Endodermal cell (in vitro differentiated cells): ENCODE data around the gene GARIN5B. TPM values are rescaled to one million over a fixed set of nuclear protein-coding genes. Genes with fewer than 3 reads are reported as not detected.
"Not testable (repeated sequence)": the region's sequence is repeated elsewhere in the genome, so short reads cannot be mapped to it uniquely, and the experiment has no call there.

Experiments used
- DNase-seq: peaks from one replicate; pipeline ENCODE4 v3.0.0-alpha.2; 2017
- H3K27ac ChIP-seq: 2 replicates; pipeline ENCODE4 v1.5.1; 2013; ENCODE audit warnings: mild to moderate bottlenecking, low read depth, low read length, moderate library complexity
- H3K27me3 ChIP-seq: 2 replicates; pipeline ENCODE4 v1.6.1; 2013; ENCODE audit warnings: mild to moderate bottlenecking, low read length, moderate library complexity; ENCODE audit not compliant: insufficient read depth, control insufficient read depth, poor library complexity, severe bottlenecking
- H3K36me3 ChIP-seq: 2 replicates; pipeline ENCODE4 v1.7.0; 2013; ENCODE audit warnings: mild to moderate bottlenecking, low read length, moderate library complexity; ENCODE audit not compliant: control insufficient read depth, insufficient read depth
- H3K4me1 ChIP-seq: one replicate; pipeline ENCODE4 v1.7.0; 2013; ENCODE audit warnings: low read length; ENCODE audit not compliant: control insufficient read depth, insufficient read depth
- H3K4me3 ChIP-seq: 2 replicates; pipeline ENCODE4 v1.5.1; 2013; ENCODE audit warnings: mild to moderate bottlenecking, low read length, moderate library complexity
- H3K9ac ChIP-seq: 2 replicates; pipeline ENCODE4 v1.6.1; 2013; ENCODE audit warnings: mild to moderate bottlenecking, low read length, moderate library complexity; ENCODE audit not compliant: poor library complexity, severe bottlenecking; ENCODE audit errors: extremely low read depth
- H3K9me3 ChIP-seq: 2 replicates; pipeline ENCODE4 v1.6.1; 2013; ENCODE audit warnings: mild to moderate bottlenecking, low read length, moderate library complexity; ENCODE audit not compliant: control insufficient read depth
- H3K27ac Mint-ChIP-seq: 2 replicates; pipeline ENCODE4 v1.8.0; 2020; ENCODE audit warnings: mixed read lengths
- H3K27me3 Mint-ChIP-seq: 2 replicates; pipeline ENCODE4 v1.8.0; 2021; ENCODE audit warnings: mild to moderate bottlenecking, mixed read lengths; ENCODE audit not compliant: insufficient read depth
- H3K36me3 Mint-ChIP-seq: 2 replicates; pipeline ENCODE4 v1.8.0; 2020; ENCODE audit warnings: low read depth, mixed read lengths
- H3K4me1 Mint-ChIP-seq: 2 replicates; pipeline ENCODE4 v1.8.0; 2020; ENCODE audit warnings: mixed read lengths
- H3K4me3 Mint-ChIP-seq: 2 replicates; pipeline ENCODE4 v1.8.0; 2020; ENCODE audit warnings: mild to moderate bottlenecking, moderate library complexity, mixed read lengths
- H3K9me3 Mint-ChIP-seq: 2 replicates; pipeline ENCODE4 v1.8.0; 2020; ENCODE audit warnings: mild to moderate bottlenecking, mixed read lengths
- WGBS, 2 experiments: methylation state at CpG; one replicate each; pipeline versions ENCODE4 v1.1.5 to v1.1.7; 2013; ENCODE audit warnings: missing lambda C conversion rate in 2 of 2, mixed read lengths in 1 of 2; ENCODE audit not compliant: insufficient coverage in 1 of 2, insufficient read length in 1 of 2; 5-methylcytosine and 5-hydroxymethylcytosine counted together
- total RNA-seq, 2 donors: library from RNA; stranded (reverse); fragmentation: NEBNext Ultra II Directional in 1 of 2; extraction: Animal tissue kit (Norgen Biotek cat#: 25700) in 1 of 2; gene quantifications; 2 replicates in 1 of 2; 3 replicates in 1 of 2; pipeline ENCODE4 v1.2.1, GENCODE V29; 2021
- TF ChIP-seq, protein P1 (sequence below): fragments of 200-600 bp; sonication (generic); conservative IDR thresholded peaks from 2 replicates; pipeline ENCODE4 v1.5.0; 2021; ENCODE audit warnings: antibody characterized with exemption, mild to moderate bottlenecking

Gene GARIN5B
- total RNA-seq, 2 donors from 2014 or later: 0.09 to 0.11 TPM

DNA sequence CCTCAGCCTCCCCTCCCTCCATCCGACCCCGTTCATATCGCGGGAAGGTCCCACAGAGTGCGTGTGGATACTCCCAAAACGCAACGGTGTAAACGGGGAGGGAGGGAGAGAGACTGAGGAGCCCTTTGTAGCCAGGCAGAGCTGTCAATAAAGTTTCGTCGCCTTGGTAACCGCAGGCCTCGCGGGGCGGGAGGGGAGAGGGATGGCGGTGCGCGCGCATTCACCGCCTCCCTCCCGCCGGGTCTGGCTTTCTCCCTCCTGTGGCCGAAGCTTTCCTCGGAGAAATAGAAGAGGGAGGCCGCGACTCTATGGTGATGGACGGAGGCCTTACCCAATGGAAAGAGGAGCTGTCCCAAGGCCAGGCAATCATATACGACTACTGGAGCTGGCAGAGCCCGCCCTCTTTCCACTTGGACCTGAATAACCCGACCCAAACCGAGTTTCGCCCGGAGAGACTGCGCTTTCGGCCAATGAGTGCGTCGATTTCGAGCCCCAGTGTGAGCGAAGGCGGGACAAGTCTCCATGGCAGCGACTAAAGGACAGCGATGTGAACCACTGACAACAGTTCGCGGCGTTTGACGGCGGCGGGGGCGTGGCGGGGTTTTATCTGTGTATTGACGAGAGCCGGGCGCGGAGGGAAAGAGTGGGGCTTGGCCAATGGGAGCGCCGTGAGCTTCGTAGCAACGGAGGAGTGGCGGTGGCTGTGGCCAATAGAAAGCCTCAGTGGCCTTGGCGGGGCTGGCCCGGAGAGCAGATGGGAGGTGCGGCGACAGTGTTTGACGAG is 23.8 kb downstream of the GARIN5B start, which contains the start of gene KMT5C:
Gene KMT5C (plus strand): TSS at position 772 of the 784 bp plus-strand sequence. CDS start 2,061 bp downstream, outside the sequence.
- no peaks in the 10 kb centered on the region for H3K9me3 Mint-ChIP-seq
- H3K9me3 ChIP-seq: no peaks in the 10 kb centered on the region

DNA sequence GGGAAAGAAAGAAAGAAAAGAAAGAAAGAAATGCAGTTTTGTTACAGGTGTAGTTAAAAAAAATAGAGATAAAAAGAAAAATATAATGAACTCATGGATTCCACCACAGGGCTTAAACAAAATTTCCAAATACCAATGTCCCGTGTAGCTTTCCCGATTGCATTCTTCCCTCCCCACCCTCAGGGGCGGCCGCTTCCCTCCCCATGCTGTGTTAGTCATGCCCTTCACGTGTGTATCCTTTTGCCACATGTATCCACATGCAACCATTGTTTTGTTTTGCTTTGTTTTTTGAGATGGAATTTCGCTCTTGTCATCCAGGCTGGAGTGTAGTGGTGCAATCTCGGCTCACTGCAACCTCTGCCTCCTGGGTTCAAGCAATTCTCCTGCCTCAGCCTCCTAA is 27.0 kb downstream of the GARIN5B start:
- 85 to 98% methylated on average over 7 of the region's 7 CpGs for WGBS, 2 experiments
- no peak overlapping the region for H3K4me3 Mint-ChIP-seq
- no peaks in the 10 kb centered on the region for H3K36me3 ChIP-seq
- no peaks in the 10 kb centered on the region for H3K9me3 ChIP-seq
- no peaks in the 10 kb centered on the region for H3K27me3 ChIP-seq
- TF ChIP-seq, protein P1, sequence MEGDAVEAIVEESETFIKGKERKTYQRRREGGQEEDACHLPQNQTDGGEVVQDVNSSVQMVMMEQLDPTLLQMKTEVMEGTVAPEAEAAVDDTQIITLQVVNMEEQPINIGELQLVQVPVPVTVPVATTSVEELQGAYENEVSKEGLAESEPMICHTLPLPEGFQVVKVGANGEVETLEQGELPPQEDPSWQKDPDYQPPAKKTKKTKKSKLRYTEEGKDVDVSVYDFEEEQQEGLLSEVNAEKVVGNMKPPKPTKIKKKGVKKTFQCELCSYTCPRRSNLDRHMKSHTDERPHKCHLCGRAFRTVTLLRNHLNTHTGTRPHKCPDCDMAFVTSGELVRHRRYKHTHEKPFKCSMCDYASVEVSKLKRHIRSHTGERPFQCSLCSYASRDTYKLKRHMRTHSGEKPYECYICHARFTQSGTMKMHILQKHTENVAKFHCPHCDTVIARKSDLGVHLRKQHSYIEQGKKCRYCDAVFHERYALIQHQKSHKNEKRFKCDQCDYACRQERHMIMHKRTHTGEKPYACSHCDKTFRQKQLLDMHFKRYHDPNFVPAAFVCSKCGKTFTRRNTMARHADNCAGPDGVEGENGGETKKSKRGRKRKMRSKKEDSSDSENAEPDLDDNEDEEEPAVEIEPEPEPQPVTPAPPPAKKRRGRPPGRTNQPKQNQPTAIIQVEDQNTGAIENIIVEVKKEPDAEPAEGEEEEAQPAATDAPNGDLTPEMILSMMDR: no peak
- no peak overlapping the region for H3K9ac ChIP-seq
- peaks cover 8% of the 10 kb centered on the region for H3K27me3 Mint-ChIP-seq
- H3K9me3 Mint-ChIP-seq: no peaks in the 10 kb centered on the region
- peaks cover 7% of the 10 kb centered on the region for H3K4me1 Mint-ChIP-seq
- no peaks in the 10 kb centered on the region for H3K4me1 ChIP-seq
- H3K36me3 Mint-ChIP-seq: no peaks in the 10 kb centered on the region
- no peak overlapping the region for H3K27ac ChIP-seq
- no peak overlapping the region for H3K27ac Mint-ChIP-seq
- no peak overlapping the region for H3K4me3 ChIP-seq
- no peak for DNase-seq

More for the DNA sequence above, 23.8 kb downstream of the GARIN5B start, which contains the start of gene KMT5C:
- 0 to 1% methylated on average over 28 to 63 of the region's 63 CpGs for whole genome bisulfite sequencing, 2 experiments
- no peaks in the 10 kb centered on the region for H3K4me1 ChIP-seq
- peak within 1 kb of the TSS; percentile 94 for H3K4me3 ChIP-seq
- H3K36me3 ChIP-seq: peaks cover 23% of the 10 kb centered on the region
- Mint-ChIP-seq H3K27me3 (peaks cover 8% of the 10 kb centered on the region), H3K36me3 (peaks cover 25% of the 10 kb centered on the region), H3K4me3 (peak within 1 kb of the TSS; percentile 89), H3K4me1 (peaks cover 12% of the 10 kb centered on the region), H3K27ac (peak within 1 kb of the TSS; percentile 100)
- peak within 1 kb of the TSS; percentile 100 for H3K27ac ChIP-seq
- peak within 1 kb of the TSS; percentile 100 for H3K9ac ChIP-seq
- DNase-seq: peak; percentile 100
- TF ChIP-seq, protein P1: peak; percentile 44
- H3K27me3 ChIP-seq: no peaks in the 10 kb centered on the region

DNA sequence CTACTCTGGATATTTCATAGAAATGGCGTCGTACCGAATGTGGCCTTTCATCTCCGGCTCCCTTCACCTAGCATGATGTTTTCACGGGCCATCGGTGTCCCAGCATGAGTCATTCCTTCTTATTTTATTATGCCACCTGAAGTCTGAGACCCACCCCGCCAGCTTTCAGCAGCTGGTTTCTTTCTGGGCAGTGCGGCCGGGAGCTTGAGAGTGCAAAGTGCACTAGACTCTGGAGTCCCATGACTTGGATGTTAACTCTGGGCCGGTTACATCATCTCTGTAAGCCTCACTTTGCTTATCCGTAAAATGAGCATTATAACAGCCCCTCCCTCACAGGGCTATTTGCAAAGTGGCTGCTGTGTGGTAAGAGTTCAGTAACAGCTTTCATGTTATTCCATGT is 29.2 kb downstream of the GARIN5B start:
- H3K27ac ChIP-seq: no peak overlapping the region
- no peaks in the 10 kb centered on the region for H3K36me3 Mint-ChIP-seq
- TF ChIP-seq, protein P1: no peak
- no peaks in the 10 kb centered on the region for H3K9me3 Mint-ChIP-seq
- no peaks in the 10 kb centered on the region for H3K36me3 ChIP-seq
- no peaks in the 10 kb centered on the region for H3K4me1 ChIP-seq
- peaks cover 5% of the 10 kb centered on the region for H3K4me1 Mint-ChIP-seq
- no peak overlapping the region for H3K9ac ChIP-seq
- no peak overlapping the region for H3K4me3 ChIP-seq
- peaks cover 10% of the 10 kb centered on the region for H3K27me3 Mint-ChIP-seq
- no peaks in the 10 kb centered on the region for H3K9me3 ChIP-seq
- no peak overlapping the region for H3K27ac Mint-ChIP-seq
- no peak overlapping the region for H3K4me3 Mint-ChIP-seq
- H3K27me3 ChIP-seq: no peaks in the 10 kb centered on the region
- WGBS, 2 experiments: 91 to 92% methylated on average over 10 to 11 of the region's 11 CpGs
- DNase-seq: peak; percentile 45

DNA sequence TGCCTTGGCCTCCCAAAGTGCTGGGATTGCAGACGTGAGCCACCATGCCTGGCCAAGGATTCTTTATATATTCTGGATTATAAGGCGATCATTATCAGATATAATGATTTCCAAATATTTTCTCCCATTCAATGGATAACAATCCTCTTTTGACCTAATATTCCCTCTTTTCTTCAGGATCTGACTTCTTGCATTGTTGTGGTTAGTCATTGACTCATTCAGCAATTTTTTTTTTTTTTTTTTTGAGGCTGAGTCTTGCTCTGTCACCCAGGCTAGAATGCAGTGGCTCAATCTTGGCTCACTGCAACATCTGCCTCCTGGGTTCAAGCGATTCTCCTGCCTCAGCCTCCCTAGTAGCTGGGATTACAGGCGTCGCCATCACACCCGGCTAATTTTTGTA is 33.3 kb downstream of the GARIN5B start:
- not testable (repeated sequence) for H3K27me3 ChIP-seq, H3K27me3 Mint-ChIP-seq, H3K9ac ChIP-seq, H3K4me3 Mint-ChIP-seq, H3K27ac ChIP-seq, DNase-seq, H3K4me1 ChIP-seq, H3K36me3 Mint-ChIP-seq, H3K9me3 Mint-ChIP-seq, H3K9me3 ChIP-seq, H3K36me3 ChIP-seq, H3K27ac Mint-ChIP-seq, H3K4me1 Mint-ChIP-seq, H3K4me3 ChIP-seq
- WGBS, 2 experiments: 89 to 97% methylated on average over 6 of the region's 6 CpGs

DNA sequence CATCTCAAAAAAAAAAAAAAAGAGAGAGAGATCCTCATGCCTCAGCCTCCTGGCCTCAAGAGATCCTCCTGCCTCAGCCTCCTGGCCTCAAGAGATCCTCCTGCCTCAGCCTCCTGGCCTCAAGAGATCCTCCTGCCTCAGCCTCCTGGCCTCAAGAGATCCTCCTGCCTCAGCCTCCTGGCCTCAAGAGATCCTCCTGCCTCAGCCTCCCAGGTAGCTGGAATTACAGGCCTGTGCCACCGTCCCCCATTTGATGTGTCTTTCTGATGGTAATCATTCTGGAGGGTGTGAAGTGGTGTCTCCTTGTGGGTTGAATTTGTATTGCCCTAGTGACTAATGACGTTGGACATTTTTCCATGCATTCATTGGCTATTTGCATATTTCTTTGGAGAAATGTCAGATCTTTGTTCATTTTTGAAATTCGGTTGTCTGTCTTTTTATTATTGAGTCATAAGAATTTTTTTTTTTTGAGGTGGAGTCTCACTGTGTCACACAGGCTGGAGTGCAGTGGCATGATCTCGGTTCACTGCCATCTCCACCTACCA is 34.2 kb downstream of the GARIN5B start:
- H3K36me3 ChIP-seq, H3K4me1 ChIP-seq: not testable (repeated sequence)

More for the DNA sequence above, 34.2 kb downstream of the GARIN5B start:
- DNase-seq, H3K36me3 Mint-ChIP-seq, H3K9me3 ChIP-seq, H3K9me3 Mint-ChIP-seq, H3K27me3 Mint-ChIP-seq, H3K27ac ChIP-seq, H3K4me1 Mint-ChIP-seq, H3K9ac ChIP-seq, H3K4me3 ChIP-seq, H3K27me3 ChIP-seq, H3K27ac Mint-ChIP-seq, H3K4me3 Mint-ChIP-seq: not testable (repeated sequence)
- 88% methylated on average over 3 to 4 of the region's 4 CpGs for WGBS, 2 experiments
